PC-9 (cell line): Measurements from ENCODE around the gene ABCB9. TPM values are rescaled to one million over a fixed set of nuclear protein-coding genes. Genes with fewer than 3 reads are reported as not detected.

Source experiments
- BruUV-seq: library from RNA; stranded (reverse); fragments of 400-500 nt; replicated peaks from 2 replicates; lab custom pipeline; 2021; lab: Mats Ljungman, UMichigan
- CTCF ChIA-PET: fragments of 300-600 bp; sonication (Branson Sonifier 250); formaldehyde crosslinking; loops from one replicate; lab custom pipeline; 2022; ENCODE audit warnings: antibody characterized with exemption; lab: Charles Lee
- POLR2A ChIA-PET: fragments of 300-600 bp; sonication (Branson Sonifier 250); formaldehyde crosslinking; loops from one replicate; lab custom pipeline; 2022; ENCODE audit warnings: antibody characterized with exemption; ENCODE audit not compliant: unreplicated experiment; lab: Charles Lee
- DNase-seq, 2 experiments: peaks; one replicate each; pipeline versions ENCODE4 v3.0.0 to v3.0.0-alpha.2; 2015 to 2022; ENCODE audit warnings: mixed read lengths in 1 of 2
- H2AFZ ChIP-seq: fragments of 200-600 bp; sonication (generic); 2 replicates; pipeline ENCODE4 v1.8.1; 2017; ENCODE audit warnings: antibody characterized with exemption
- H3F3A ChIP-seq: fragments of 200-600 bp; sonication (generic); 2 replicates; pipeline ENCODE4 v1.8.1; 2017; ENCODE audit warnings: antibody characterized with exemption, mild to moderate bottlenecking, low read depth; ENCODE audit not compliant: insufficient read depth
- H3K27ac ChIP-seq: fragments of 200-600 bp; sonication (generic); 2 replicates; pipeline ENCODE4 v1.6.1; 2016; ENCODE audit warnings: mixed run types
- H3K27me3 ChIP-seq: fragments of 200-600 bp; sonication (generic); 2 replicates; pipeline ENCODE4 v1.6.1; 2016; ENCODE audit warnings: low read depth, mixed run types; ENCODE audit not compliant: insufficient read depth
- H3K36me3 ChIP-seq: fragments of 200-600 bp; sonication (generic); 2 replicates; pipeline ENCODE4 v1.6.1; 2016; ENCODE audit warnings: low read depth, mixed run types
- H3K4me1 ChIP-seq: fragments of 200-600 bp; sonication (generic); replicated peaks from 2 replicates; pipeline ENCODE4 v1.6.1; 2016; ENCODE audit warnings: mixed run types; ENCODE audit not compliant: insufficient read depth
- H3K4me2 ChIP-seq: fragments of 200-600 bp; sonication (generic); 2 replicates; pipeline ENCODE4 v1.6.1; 2017; ENCODE audit warnings: mixed run types
- H3K4me3 ChIP-seq: fragments of 200-600 bp; sonication (generic); 2 replicates; pipeline ENCODE4 v1.6.1; 2016; ENCODE audit warnings: mixed run types
- H3K79me2 ChIP-seq: fragments of 200-600 bp; sonication (generic); 2 replicates; pipeline ENCODE4 v1.6.1; 2017; ENCODE audit warnings: low read depth, mixed run types
- H3K9me2 ChIP-seq: fragments of 200-600 bp; sonication (generic); 2 replicates; pipeline ENCODE4 v1.8.1; 2017; ENCODE audit warnings: mild to moderate bottlenecking; ENCODE audit not compliant: insufficient read depth
- H3K9me3 ChIP-seq: fragments of 200-600 bp; sonication (generic); 2 replicates; pipeline ENCODE4 v1.8.1; 2016; ENCODE audit warnings: low read depth; ENCODE audit not compliant: insufficient read depth
- H4K20me1 ChIP-seq: fragments of 200-600 bp; sonication (generic); 2 replicates; pipeline ENCODE4 v1.8.1; 2017; ENCODE audit not compliant: insufficient read depth
- EZH2 ChIP-seq: fragments of 200-600 bp; sonication (generic); IDR thresholded peaks from 2 replicates; pipeline ENCODE4 v1.8.0; 2017; ENCODE audit warnings: antibody characterized with exemption, low read depth
- intact Hi-C: fragments of 100-400 bp; cut with micrococcal nuclease; formaldehyde crosslinking; loops from one replicate; pipeline ENCODE4 v1.10.0; 2022; ENCODE audit not compliant: unreplicated experiment
- total RNA-seq: library from RNA; stranded (reverse); gene quantifications from 2 replicates; pipeline ENCODE4 v1.2.3, GENCODE V29; 2021
- TF ChIP-seq, protein P1 (sequence below): fragments of 200-600 bp; sonication (generic); conservative IDR thresholded peaks from 2 replicates; pipeline ENCODE4 v1.6.1; 2017; ENCODE audit warnings: mixed run types, antibody characterized with exemption, mild to moderate bottlenecking, moderate library complexity

ABCB9 gene
- total RNA-seq, 1 experiment from 2014 or later: 13.0 TPM

DNA sequence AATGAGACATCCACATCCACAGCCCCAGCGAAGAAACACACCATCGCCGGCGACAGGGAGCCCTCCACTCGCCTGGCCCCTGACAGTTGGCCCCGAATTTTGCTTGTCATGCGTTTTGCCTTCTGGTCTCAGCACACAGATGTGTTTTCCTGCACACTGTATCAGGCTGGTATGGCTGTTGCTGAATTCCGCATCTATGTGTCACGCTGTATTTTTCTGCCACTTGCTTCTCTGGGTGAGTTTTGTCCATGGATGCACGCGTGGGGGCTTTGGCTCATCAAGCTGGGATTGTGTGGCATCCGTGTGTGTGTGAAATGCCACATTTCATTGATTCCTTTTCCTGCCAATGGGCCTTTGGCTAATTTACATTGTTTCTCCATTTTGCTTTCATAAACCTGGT is 40.7 kb upstream of the ABCB9 start:
- H4K20me1 ChIP-seq: no peaks in the 10 kb centered on the region
- no peak overlapping the region for H3K4me2 ChIP-seq
- POLR2A ChIA-PET: no interaction called here
- no peak for TF ChIP-seq EZH2
- TF ChIP-seq, protein P1, sequence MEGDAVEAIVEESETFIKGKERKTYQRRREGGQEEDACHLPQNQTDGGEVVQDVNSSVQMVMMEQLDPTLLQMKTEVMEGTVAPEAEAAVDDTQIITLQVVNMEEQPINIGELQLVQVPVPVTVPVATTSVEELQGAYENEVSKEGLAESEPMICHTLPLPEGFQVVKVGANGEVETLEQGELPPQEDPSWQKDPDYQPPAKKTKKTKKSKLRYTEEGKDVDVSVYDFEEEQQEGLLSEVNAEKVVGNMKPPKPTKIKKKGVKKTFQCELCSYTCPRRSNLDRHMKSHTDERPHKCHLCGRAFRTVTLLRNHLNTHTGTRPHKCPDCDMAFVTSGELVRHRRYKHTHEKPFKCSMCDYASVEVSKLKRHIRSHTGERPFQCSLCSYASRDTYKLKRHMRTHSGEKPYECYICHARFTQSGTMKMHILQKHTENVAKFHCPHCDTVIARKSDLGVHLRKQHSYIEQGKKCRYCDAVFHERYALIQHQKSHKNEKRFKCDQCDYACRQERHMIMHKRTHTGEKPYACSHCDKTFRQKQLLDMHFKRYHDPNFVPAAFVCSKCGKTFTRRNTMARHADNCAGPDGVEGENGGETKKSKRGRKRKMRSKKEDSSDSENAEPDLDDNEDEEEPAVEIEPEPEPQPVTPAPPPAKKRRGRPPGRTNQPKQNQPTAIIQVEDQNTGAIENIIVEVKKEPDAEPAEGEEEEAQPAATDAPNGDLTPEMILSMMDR: no peak
- H3K27ac ChIP-seq: no peak overlapping the region
- no TSS peak for BruUV-seq
- no peak overlapping the region for H3K4me3 ChIP-seq
- H3K36me3 ChIP-seq: no peaks in the 10 kb centered on the region
- H2AFZ ChIP-seq: no peak overlapping the region
- no peaks in the 10 kb centered on the region for H3K9me3 ChIP-seq
- CTCF ChIA-PET: no interaction called here
- no peaks in the 10 kb centered on the region for H3K27me3 ChIP-seq
- no peaks in the 10 kb centered on the region for H3F3A ChIP-seq
- H3K79me2 ChIP-seq: no peaks in the 10 kb centered on the region
- DNase-seq: no peak
- intact Hi-C loops: no loop called here
- no peaks in the 10 kb centered on the region for H3K9me2 ChIP-seq
- no peaks in the 10 kb centered on the region for H3K4me1 ChIP-seq

DNA sequence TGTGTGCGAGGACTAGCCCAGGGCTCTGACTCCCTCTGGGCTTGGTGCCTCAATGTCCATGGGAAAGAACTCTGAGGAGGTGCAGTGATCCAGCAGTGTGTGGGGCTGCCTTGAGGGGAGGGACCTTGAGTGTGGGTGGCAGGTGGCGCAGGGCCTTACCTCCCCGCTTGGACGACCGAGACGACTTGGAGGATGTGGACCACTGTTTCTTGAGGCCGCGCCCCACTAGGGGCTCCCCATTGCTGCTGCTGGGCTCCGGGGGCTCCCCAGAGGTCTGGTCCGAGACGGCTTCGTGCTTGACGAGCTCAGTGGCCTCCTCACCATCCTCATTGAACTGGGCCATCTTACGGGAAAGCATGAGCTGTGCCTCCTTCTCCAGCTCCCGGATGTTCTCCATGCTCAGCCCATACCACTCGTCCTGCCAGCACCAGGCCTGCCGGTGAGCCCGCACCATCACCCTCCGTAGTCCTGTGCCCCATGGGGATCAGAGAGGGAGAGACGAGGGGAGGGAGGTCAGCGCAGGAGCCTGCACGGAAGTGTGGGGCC is 38.9 kb upstream of the ABCB9 start:
- Histone ChIP-seq H3K4me1 (no peaks in the 10 kb centered on the region), H3K9me2 (no peaks in the 10 kb centered on the region), H3K27ac (no peak overlapping the region), H3K79me2 (no peaks in the 10 kb centered on the region), H3K27me3 (no peaks in the 10 kb centered on the region), H3K4me3 (no peak overlapping the region), H2AFZ (no peak overlapping the region), H4K20me1 (no peaks in the 10 kb centered on the region), H3K4me2 (no peak overlapping the region), H3K9me3 (no peaks in the 10 kb centered on the region), H3F3A (no peaks in the 10 kb centered on the region), H3K36me3 (no peaks in the 10 kb centered on the region)
- intact Hi-C loops: no loop called here
- BruUV-seq: no TSS peak
- TF ChIP-seq EZH2: no peak
- TF ChIP-seq, protein P1: no peak
- ChIA-PET POLR2A (no interaction called here), CTCF (no interaction called here)
- DNase-seq: no peak

DNA sequence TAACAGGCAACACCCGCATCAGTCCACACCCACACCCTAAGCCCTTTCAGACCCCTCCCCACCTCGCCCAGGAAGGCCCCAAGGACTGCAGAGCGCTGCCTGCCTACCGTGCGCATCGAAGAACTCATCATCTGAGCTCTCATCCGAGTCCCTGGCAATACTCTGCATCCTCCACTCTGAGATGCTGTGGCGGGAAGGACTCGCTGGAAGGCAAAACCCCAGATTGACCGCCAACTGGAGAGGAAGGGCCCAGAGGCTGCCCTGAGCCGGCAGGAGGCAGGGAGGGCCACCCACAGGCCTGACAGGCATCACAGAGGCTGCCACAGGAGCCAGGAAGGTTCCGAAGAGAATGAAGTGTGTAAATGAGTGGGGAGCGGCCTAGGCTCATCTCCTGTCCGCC is 38.0 kb upstream of the ABCB9 start:
- Histone ChIP-seq H3K9me2 (no peaks in the 10 kb centered on the region), H3K27ac (no peak overlapping the region), H3K4me1 (no peaks in the 10 kb centered on the region), H3K79me2 (no peaks in the 10 kb centered on the region), H2AFZ (no peak overlapping the region), H3F3A (no peaks in the 10 kb centered on the region), H3K4me2 (no peak overlapping the region), H3K27me3 (no peaks in the 10 kb centered on the region), H4K20me1 (no peaks in the 10 kb centered on the region), H3K9me3 (no peaks in the 10 kb centered on the region), H3K4me3 (no peak overlapping the region), H3K36me3 (no peaks in the 10 kb centered on the region)
- no peak for DNase-seq
- POLR2A ChIA-PET: no interaction called here
- BruUV-seq: no TSS peak
- CTCF ChIA-PET: no interaction called here
- TF ChIP-seq, protein P1: no peak
- no peak for TF ChIP-seq EZH2
- intact Hi-C loops: no loop called here
